H9 (cell line): ENCODE results near the gene FBXO28. TPM values are rescaled to one million over a fixed set of nuclear protein-coding genes. Genes with fewer than 3 reads are reported as not detected.

Experiments used
- DNase-seq: peaks from one replicate; pipeline ENCODE4 v3.0.0-alpha.2; 2017
- H2AFZ ChIP-seq: one replicate; pipeline ENCODE4 v1.6.1; 2013; ENCODE audit warnings: mild to moderate bottlenecking, low read length, control low read depth, moderate library complexity
- H2AK5ac ChIP-seq: 2 replicates; pipeline ENCODE4 v1.6.1; 2013; ENCODE audit warnings: low read length, control low read depth, mixed read lengths; ENCODE audit not compliant: insufficient read length
- H2BK120ac ChIP-seq: one replicate; pipeline ENCODE4 v1.6.1; 2013; ENCODE audit warnings: low read depth, mild to moderate bottlenecking, low read length, control low read depth, inconsistent platforms; ENCODE audit not compliant: poor library complexity, severe bottlenecking
- H2BK12ac ChIP-seq: 2 replicates; pipeline ENCODE4 v1.6.1; 2013; ENCODE audit warnings: low read length, control low read depth, mixed read lengths, low read depth; ENCODE audit not compliant: insufficient read length
- H2BK15ac ChIP-seq: 2 replicates; pipeline ENCODE4 v1.6.1; 2013; ENCODE audit warnings: low read depth, low read length, control low read depth
- H2BK20ac ChIP-seq: one replicate; pipeline ENCODE4 v1.6.1; 2013; ENCODE audit warnings: low read depth, mild to moderate bottlenecking, low read length, control low read depth, inconsistent platforms; ENCODE audit not compliant: poor library complexity, severe bottlenecking
- H2BK5ac ChIP-seq: 2 replicates; pipeline ENCODE4 v1.6.1; 2013; ENCODE audit warnings: low read length, control low read depth, mixed read lengths; ENCODE audit not compliant: insufficient read length
- H3K14ac ChIP-seq: 2 replicates; pipeline ENCODE4 v1.6.1; 2013; ENCODE audit warnings: low read length, control low read depth; ENCODE audit not compliant: insufficient read depth
- H3K18ac ChIP-seq: 2 replicates; pipeline ENCODE4 v1.6.1; 2013; ENCODE audit warnings: low read depth, mild to moderate bottlenecking, mixed read lengths, low read length, control low read depth; ENCODE audit not compliant: insufficient read length
- H3K23ac ChIP-seq: 2 replicates; pipeline ENCODE4 v1.6.1; 2013; ENCODE audit warnings: low read length, control low read depth, mixed read lengths, low read depth; ENCODE audit not compliant: insufficient read length
- H3K23me2 ChIP-seq: 2 replicates; pipeline ENCODE4 v1.6.1; 2013; ENCODE audit warnings: low read depth, mild to moderate bottlenecking, mixed read lengths, low read length, control low read depth; ENCODE audit not compliant: insufficient read length, poor library complexity, severe bottlenecking
- H3K27ac ChIP-seq: 2 replicates; pipeline ENCODE4 v1.5.1; 2013; ENCODE audit warnings: low read length, control low read depth, mixed read lengths, low read depth; ENCODE audit not compliant: insufficient read length
- H3K27me3 ChIP-seq: 2 replicates; pipeline ENCODE4 v1.6.1; 2013; ENCODE audit warnings: low read length, control low read depth, inconsistent platforms; ENCODE audit not compliant: insufficient read depth
- H3K4ac ChIP-seq: 2 replicates; pipeline ENCODE4 v1.6.1; 2013; ENCODE audit warnings: low read depth, mild to moderate bottlenecking, control low read depth, inconsistent platforms, low read length, moderate library complexity
- H3K4me1 ChIP-seq: 2 replicates; pipeline ENCODE4 v1.6.1; 2013; ENCODE audit warnings: low read length, control low read depth, inconsistent platforms; ENCODE audit not compliant: insufficient read depth
- H3K4me2 ChIP-seq: 2 replicates; pipeline ENCODE4 v1.6.1; 2013; ENCODE audit warnings: low read length, control low read depth, mixed read lengths; ENCODE audit not compliant: insufficient read length, insufficient read depth
- H3K56ac ChIP-seq: 2 replicates; pipeline ENCODE4 v1.6.1; 2013; ENCODE audit warnings: low read depth, mild to moderate bottlenecking, mixed read lengths, low read length, control low read depth; ENCODE audit not compliant: insufficient read length
- H3K79me1 ChIP-seq: 2 replicates; pipeline ENCODE4 v1.6.1; 2013; ENCODE audit warnings: low read depth, mild to moderate bottlenecking, moderate library complexity, low read length, control low read depth, inconsistent platforms; ENCODE audit not compliant: insufficient read depth, poor library complexity, severe bottlenecking
- H3K79me2 ChIP-seq: 2 replicates; pipeline ENCODE4 v1.6.1; 2013; ENCODE audit warnings: low read length, control low read depth, inconsistent platforms; ENCODE audit not compliant: insufficient read depth
- H3K9ac ChIP-seq: 2 replicates; pipeline ENCODE4 v1.6.1; 2013; ENCODE audit warnings: low read length, control low read depth, mixed read lengths; ENCODE audit not compliant: insufficient read length; ENCODE audit errors: extremely low read depth
- H3K9me3 ChIP-seq: one replicate; pipeline ENCODE4 v1.6.1; 2013; ENCODE audit warnings: low read depth, low read length, inconsistent platforms; ENCODE audit not compliant: control insufficient read depth
- H3T11ph ChIP-seq: one replicate; pipeline ENCODE4 v1.6.1; 2013; ENCODE audit warnings: mild to moderate bottlenecking, low read length, control low read depth, inconsistent platforms
- H4K20me1 ChIP-seq: one replicate; pipeline ENCODE4 v1.6.1; 2013; ENCODE audit not compliant: control insufficient read depth, insufficient read length, insufficient read depth
- H4K5ac ChIP-seq: 2 replicates; pipeline ENCODE4 v1.6.1; 2013; ENCODE audit warnings: low read depth, mild to moderate bottlenecking, mixed read lengths, low read length, control low read depth; ENCODE audit not compliant: insufficient read length
- H4K8ac ChIP-seq: replicated peaks from 2 replicates; pipeline ENCODE4 v1.6.1; 2013; ENCODE audit warnings: low read length, control low read depth, mixed read lengths, low read depth; ENCODE audit not compliant: insufficient read length
- H4K91ac ChIP-seq: 2 replicates; pipeline ENCODE4 v1.6.1; 2013; ENCODE audit warnings: low read depth, mild to moderate bottlenecking, moderate library complexity, mixed read lengths, low read length, control low read depth; ENCODE audit not compliant: insufficient read length
- H3K27ac Mint-ChIP-seq, 3 experiments: 2 replicates in 2 of 3; 3 replicates in 1 of 3; pipeline ENCODE4 v1.8.0; 2020 to 2021; ENCODE audit warnings: mixed read lengths in 3 of 3, mild to moderate bottlenecking in 1 of 3, moderate library complexity in 1 of 3
- H3K27me3 Mint-ChIP-seq: 2 replicates; pipeline ENCODE4 v1.8.0; 2021; ENCODE audit warnings: low read depth, mild to moderate bottlenecking, moderate library complexity, mixed read lengths
- H3K36me3 Mint-ChIP-seq, 3 experiments: 2 replicates in 2 of 3; 3 replicates in 1 of 3; pipeline ENCODE4 v1.8.0; 2020 to 2021; ENCODE audit warnings: low read depth in 3 of 3, mixed read lengths in 3 of 3; ENCODE audit not compliant: insufficient read depth in 1 of 3
- H3K4me1 Mint-ChIP-seq, 2 experiments: 2 replicates each; pipeline ENCODE4 v1.8.0; 2020; ENCODE audit warnings: mixed read lengths in 2 of 2
- H3K4me3 Mint-ChIP-seq, 2 experiments: 2 replicates in 1 of 2; 3 replicates in 1 of 2; pipeline ENCODE4 v1.8.0; 2020 to 2021; ENCODE audit warnings: mild to moderate bottlenecking in 2 of 2, mixed read lengths in 2 of 2, moderate library complexity in 1 of 2
- H3K9me3 Mint-ChIP-seq, 2 experiments: 2 replicates in 1 of 2; 3 replicates in 1 of 2; pipeline ENCODE4 v1.8.0; 2020; ENCODE audit warnings: mild to moderate bottlenecking in 2 of 2, mixed read lengths in 2 of 2, moderate library complexity in 1 of 2
- WGBS: extraction: QIAGEN DNeasy Blood & Tissue Kit; methylation state at CpG from one replicate; pipeline ENCODE4 v1.1.7; 2013; ENCODE audit warnings: missing lambda C conversion rate, low lambda C conversion rate, mixed read lengths; ENCODE audit not compliant: insufficient read length; ENCODE audit errors: extremely low coverage; 5-methylcytosine and 5-hydroxymethylcytosine counted together
- total RNA-seq: library from RNA; stranded (reverse); gene quantifications from 2 replicates; pipeline ENCODE4 v1.2.1, GENCODE V29; 2021
- TF ChIP-seq, protein P1 (sequence below): fragments of 200-600 bp; sonication (generic); conservative IDR thresholded peaks from 3 replicates; pipeline ENCODE4 v1.8.0; 2021; ENCODE audit warnings: antibody characterized with exemption, mild to moderate bottlenecking

FBXO28 gene
- total RNA-seq, 1 experiment from 2014 or later = 55.0 TPM

DNA sequence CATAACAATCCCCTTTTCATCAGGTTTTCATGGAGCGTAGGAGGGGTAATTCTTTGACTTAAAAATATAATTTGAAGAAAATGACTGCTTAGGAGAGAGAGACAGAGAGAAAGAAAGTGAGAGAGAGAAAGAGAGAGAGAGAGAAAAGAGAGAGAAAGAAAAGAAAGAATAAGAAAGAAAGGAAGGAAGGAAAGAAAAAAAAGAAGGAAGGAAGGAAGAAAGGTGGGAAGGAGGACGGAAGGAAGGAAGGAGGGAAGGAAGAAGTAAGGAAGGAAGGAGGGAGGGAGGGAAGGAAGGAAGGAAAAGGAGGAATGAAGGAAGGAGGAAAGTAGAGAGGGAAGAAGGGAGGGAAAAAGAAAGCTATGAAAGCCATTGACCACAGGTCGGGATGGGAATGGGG is 58.3 kb downstream of the FBXO28 start:
- TF ChIP-seq, protein P1, sequence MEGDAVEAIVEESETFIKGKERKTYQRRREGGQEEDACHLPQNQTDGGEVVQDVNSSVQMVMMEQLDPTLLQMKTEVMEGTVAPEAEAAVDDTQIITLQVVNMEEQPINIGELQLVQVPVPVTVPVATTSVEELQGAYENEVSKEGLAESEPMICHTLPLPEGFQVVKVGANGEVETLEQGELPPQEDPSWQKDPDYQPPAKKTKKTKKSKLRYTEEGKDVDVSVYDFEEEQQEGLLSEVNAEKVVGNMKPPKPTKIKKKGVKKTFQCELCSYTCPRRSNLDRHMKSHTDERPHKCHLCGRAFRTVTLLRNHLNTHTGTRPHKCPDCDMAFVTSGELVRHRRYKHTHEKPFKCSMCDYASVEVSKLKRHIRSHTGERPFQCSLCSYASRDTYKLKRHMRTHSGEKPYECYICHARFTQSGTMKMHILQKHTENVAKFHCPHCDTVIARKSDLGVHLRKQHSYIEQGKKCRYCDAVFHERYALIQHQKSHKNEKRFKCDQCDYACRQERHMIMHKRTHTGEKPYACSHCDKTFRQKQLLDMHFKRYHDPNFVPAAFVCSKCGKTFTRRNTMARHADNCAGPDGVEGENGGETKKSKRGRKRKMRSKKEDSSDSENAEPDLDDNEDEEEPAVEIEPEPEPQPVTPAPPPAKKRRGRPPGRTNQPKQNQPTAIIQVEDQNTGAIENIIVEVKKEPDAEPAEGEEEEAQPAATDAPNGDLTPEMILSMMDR = no peak
- H2AFZ ChIP-seq = no peak overlapping the region
- H3K14ac ChIP-seq = no peak overlapping the region
- H2BK120ac ChIP-seq = no peak overlapping the region
- no peaks in the 10 kb centered on the region for H4K20me1 ChIP-seq
- Mint-ChIP-seq H3K27ac (no peak overlapping the region), H3K4me3 (no peak overlapping the region), H3K9me3 (peaks cover 6 to 9% of the 10 kb centered on the region in 2 experiments), H3K4me1 (peaks cover 23 to 28% of the 10 kb centered on the region in 2 experiments), H3K27me3 (peaks cover 2% of the 10 kb centered on the region), H3K36me3 (peaks cover 3 to 14% (median 4%) of the 10 kb centered on the region in 3 experiments; a peak in 5 of 7 replicates)
- H3K9ac ChIP-seq = no peak overlapping the region
- H3K79me2 ChIP-seq = no peaks in the 10 kb centered on the region
- H3K23me2 ChIP-seq = no peaks in the 10 kb centered on the region
- no peaks in the 10 kb centered on the region for H3K9me3 ChIP-seq
- H2BK5ac ChIP-seq = no peak overlapping the region
- H3K23ac ChIP-seq = no peak overlapping the region
- no peak overlapping the region for H4K91ac ChIP-seq
- no peak overlapping the region for H3T11ph ChIP-seq
- no peak overlapping the region for H2BK12ac ChIP-seq
- no peak overlapping the region for H3K56ac ChIP-seq
- H2AK5ac ChIP-seq = no peak overlapping the region
- no peaks in the 10 kb centered on the region for H3K79me1 ChIP-seq
- H2BK20ac ChIP-seq = no peak overlapping the region
- H3K4me1 ChIP-seq = peaks cover 6% of the 10 kb centered on the region
- 100% methylated on average over 1 of the region's 3 CpGs for WGBS
- H4K5ac ChIP-seq = no peak overlapping the region
- H3K4ac ChIP-seq = no peak overlapping the region
- no peak for DNase-seq
- no peak overlapping the region for H4K8ac ChIP-seq
- H2BK15ac ChIP-seq = no peak overlapping the region
- no peak overlapping the region for H3K18ac ChIP-seq
- no peak overlapping the region for H3K27ac ChIP-seq
- no peak overlapping the region for H3K4me2 ChIP-seq
- H3K27me3 ChIP-seq = no peaks in the 10 kb centered on the region
